ENCODE results near the gene CFAP46. TPM values are rescaled to one million over a fixed set of nuclear protein-coding genes. Genes with fewer than 3 reads are reported as not detected.

The CFAP46 gene
- total RNA-seq, 6 donors from 2014 or later: 0.60 to 28.3 (median 8.0) TPM

GRCh38 chr10:132851451-132851850 lies 90.9 kb downstream of the CFAP46 start:
- peak in 1 of 2 donors; percentile 49 for DNase-seq
- 94 to 95% methylated on average over 22 of the region's 22 CpGs for WGBS, 2 donors
- H3K36me3 ChIP-seq: no peaks in the 10 kb centered on the region
- H3K4me1 ChIP-seq: peaks cover 0 to 10% (median 0%) of the 10 kb centered on the region in 4 donors
- H3K27ac ChIP-seq: no peak overlapping the region
- H3K9me3 ChIP-seq: no peaks in the 10 kb centered on the region
- no peak for ATAC-seq (ENCODE audit: low FRiP score in 2 of 2)
- TF ChIP-seq POLR2A (IDR thresholded peaks at IDR 0.05) (no peak), EP300 (IDR thresholded peaks at IDR 0.05) (no peak), POLR2AphosphoS5 (IDR thresholded peaks at IDR 0.05) (no peak), CTCF (IDR thresholded peaks at IDR 0.05) (no peak)
- H3K4me3 ChIP-seq: no peak overlapping the region
- H3K27me3 ChIP-seq: peaks cover 0 to 7% (median 0%) of the 10 kb centered on the region in 4 donors

- Histone ChIP-seq H3K9me3 (no peaks in the 10 kb centered on the region), H3K4me1 (peaks cover 0 to 10% (median 0%) of the 10 kb centered on the region in 4 donors), H3K4me3 (no peak overlapping the region), H3K36me3 (no peaks in the 10 kb centered on the region), H3K27me3 (peaks cover 0 to 7% (median 0%) of the 10 kb centered on the region in 4 donors), H3K27ac (no peak overlapping the region)
- TF ChIP-seq POLR2AphosphoS5 (IDR thresholded peaks at IDR 0.05) (no peak), CTCF (IDR thresholded peaks at IDR 0.05) (no peak), POLR2A (IDR thresholded peaks at IDR 0.05) (no peak), EP300 (IDR thresholded peaks at IDR 0.05) (no peak)
- peak; percentile 12 to 72 for DNase-seq
- no peak for ATAC-seq (ENCODE audit: low FRiP score in 2 of 2)
- WGBS, 2 donors: 90 to 91% methylated on average over 12 to 17 of the region's 17 CpGs
Observed at GRCh38 chr10:132850896-132851295, 91.5 kb downstream of the CFAP46 start.

- ATAC-seq (ENCODE audit: low FRiP score in 2 of 2) (no peak), DNase-seq (peak; percentile 8 to 57)
- Histone ChIP-seq H3K4me3 (no peak overlapping the region), H3K36me3 (no peaks in the 10 kb centered on the region), H3K4me1 (peaks cover 0 to 10% (median 0%) of the 10 kb centered on the region in 4 donors), H3K9me3 (no peaks in the 10 kb centered on the region), H3K27ac (no peak overlapping the region), H3K27me3 (peaks cover 0 to 7% (median 0%) of the 10 kb centered on the region in 4 donors)
- 80 to 90% methylated on average over 5 to 15 of the region's 15 CpGs for WGBS, 2 donors
- TF ChIP-seq CTCF (IDR thresholded peaks at IDR 0.05): no peak
- TF ChIP-seq POLR2A (IDR thresholded peaks at IDR 0.05): no peak
- no peak for TF ChIP-seq EP300 (IDR thresholded peaks at IDR 0.05)
- TF ChIP-seq POLR2AphosphoS5 (IDR thresholded peaks at IDR 0.05): no peak
Observed at GRCh38 chr10:132850246-132850645, 92.1 kb downstream of the CFAP46 start.

GRCh38 chr10:132849546-132850031 lies 92.8 kb downstream of the CFAP46 start:
- Histone ChIP-seq H3K27ac (no peak overlapping the region), H3K4me3 (no peak overlapping the region), H3K9me3 (no peaks in the 10 kb centered on the region), H3K4me1 (peaks cover 0 to 10% (median 0%) of the 10 kb centered on the region in 4 donors), H3K27me3 (peaks cover 0 to 7% (median 0%) of the 10 kb centered on the region in 4 donors), H3K36me3 (no peaks in the 10 kb centered on the region)
- WGBS, 2 donors: 80 to 91% methylated on average over 2 to 16 of the region's 19 CpGs
- TF ChIP-seq EP300 (IDR thresholded peaks at IDR 0.05) (no peak), CTCF (IDR thresholded peaks at IDR 0.05) (no peak), POLR2A (IDR thresholded peaks at IDR 0.05) (no peak), POLR2AphosphoS5 (IDR thresholded peaks at IDR 0.05) (no peak)
- ATAC-seq (ENCODE audit: low FRiP score in 2 of 2) (peak in 1 of 2 donors; percentile 9), DNase-seq (peak; percentile 14 to 74)

All from upper lobe of left lung (tissue), 6 donors.